Kasumi-1 (cell line): ENCODE measurements around the gene REEP1.
"Not testable (repeated sequence)": the region's sequence is repeated elsewhere in the genome, so short reads cannot be mapped to it uniquely, and the experiment has no call there.

ENCODE experiments used
- DNase-seq, 2 experiments: peaks; one replicate each; lab custom pipeline; 2025; lab: John Stamatoyannopoulos, UW

The REEP1 gene

DNA sequence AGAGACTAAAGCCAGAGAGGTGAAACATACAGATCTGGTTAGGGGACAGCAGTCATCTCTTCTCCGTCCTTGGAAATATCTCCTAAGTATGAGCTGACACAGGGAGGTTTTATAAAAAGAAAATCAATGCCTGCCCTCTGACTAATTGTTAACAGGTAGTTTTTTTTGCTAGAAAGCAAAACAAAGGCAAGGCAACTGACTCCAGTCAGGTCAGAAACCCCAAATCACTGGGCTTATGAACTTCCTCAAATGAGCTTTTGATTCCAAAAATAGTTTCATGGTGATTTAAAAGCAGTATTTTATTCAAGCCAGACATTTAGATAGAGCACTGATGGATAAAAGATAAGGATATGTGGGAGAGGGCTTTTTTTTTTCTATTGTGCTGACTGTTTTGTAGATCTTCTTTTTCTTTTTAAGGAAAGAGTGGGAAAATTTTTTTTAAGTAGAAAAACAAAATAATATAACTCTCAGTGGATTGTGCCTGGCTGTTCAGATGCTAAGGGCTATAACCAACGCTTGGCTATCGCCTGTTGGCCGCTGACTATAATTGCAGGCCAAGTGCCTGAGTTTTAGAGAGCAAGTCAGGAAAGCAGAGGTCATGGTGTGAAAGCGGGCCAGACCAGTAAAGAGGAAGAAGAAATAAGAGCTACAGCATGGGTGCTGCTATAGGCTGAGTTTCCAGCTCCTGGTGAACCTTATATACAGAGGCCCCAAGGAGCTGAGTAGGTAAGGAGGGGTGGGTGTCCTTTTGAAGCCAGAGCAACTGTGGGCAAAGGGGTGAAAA is 93.3 kb downstream of the REEP1 start:
- DNase-seq: peak; percentile 27 to 54

DNA sequence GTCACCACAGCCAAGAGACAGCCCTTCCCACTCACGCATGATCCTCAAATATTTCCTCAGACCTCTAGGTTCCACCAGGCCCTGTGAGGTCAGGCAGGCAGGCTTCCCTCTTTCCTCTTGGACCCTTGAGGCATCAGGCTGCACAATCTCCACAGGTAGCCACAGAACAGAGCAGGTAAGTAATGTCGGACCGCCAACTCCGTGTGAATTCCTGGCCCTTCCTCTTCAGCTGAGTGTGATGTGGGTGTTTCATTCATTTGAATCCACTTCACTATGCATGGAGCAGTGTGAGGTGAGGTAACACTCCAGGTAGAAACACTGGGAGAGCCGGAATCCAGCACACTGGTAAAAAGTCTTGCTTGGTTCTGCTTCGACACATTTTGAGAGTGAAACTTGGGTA is 94.2 kb downstream of the REEP1 start:
- no peak for DNase-seq

DNA sequence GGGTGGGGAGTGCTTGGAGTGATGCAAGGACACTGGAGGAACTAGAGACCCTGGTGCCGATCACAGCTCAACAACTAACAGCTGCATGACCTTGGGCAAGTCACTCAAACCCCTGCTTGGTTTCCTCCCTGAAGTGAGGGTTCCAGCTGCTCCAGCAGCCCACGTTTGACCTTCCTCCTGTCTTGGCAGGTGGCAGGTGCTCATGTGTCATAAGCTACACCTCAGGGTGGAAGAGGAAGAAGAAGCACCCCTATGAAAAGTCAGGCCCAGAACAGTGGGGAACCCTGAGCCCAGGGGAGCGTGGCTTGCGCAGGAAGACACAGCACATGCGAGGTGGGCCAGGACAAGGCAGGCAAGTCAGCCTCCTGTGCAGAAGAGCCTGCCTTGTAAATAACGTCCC is 95.8 kb downstream of the REEP1 start:
- DNase-seq: no peak

DNA sequence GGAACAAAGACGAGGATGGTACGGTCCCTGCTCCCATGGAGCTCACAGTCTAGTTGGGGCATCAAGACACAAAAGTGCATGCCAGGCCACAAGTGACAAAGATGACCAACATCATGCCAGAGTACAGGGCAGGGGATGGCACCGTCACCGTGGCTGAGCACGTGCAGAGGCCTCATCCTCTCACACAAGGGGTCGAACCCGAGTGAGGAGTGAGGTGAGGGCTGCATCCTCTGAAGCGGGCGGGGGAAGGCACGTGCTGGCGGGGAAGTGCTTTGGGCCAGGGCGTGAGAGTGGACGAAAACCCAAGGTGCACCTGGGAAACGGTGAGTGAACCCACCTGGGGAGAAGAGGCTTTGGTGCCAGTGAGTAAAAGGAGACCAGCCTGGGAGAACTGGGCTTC is 97.2 kb downstream of the REEP1 start:
- DNase-seq: no peak

DNA sequence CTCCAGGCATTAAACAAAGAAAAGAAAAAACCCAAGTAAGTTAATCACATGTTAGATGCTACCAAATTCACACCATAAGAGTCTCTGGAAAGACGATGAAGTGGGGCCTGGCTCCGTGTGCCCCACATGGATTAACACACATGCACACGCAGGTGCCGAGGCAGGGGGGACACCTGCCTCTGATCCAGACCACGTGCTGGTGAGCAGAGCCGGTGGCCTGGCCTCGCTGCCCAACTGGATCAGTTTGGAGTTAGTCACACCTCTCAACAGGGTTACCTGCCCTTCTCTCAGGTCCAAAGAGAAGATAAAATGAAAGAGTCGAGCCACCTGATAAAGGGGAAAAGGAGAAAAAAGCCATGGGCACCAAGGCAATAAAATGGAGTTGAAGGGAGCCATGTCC is 97.7 kb downstream of the REEP1 start:
- DNase-seq: no peak

DNA sequence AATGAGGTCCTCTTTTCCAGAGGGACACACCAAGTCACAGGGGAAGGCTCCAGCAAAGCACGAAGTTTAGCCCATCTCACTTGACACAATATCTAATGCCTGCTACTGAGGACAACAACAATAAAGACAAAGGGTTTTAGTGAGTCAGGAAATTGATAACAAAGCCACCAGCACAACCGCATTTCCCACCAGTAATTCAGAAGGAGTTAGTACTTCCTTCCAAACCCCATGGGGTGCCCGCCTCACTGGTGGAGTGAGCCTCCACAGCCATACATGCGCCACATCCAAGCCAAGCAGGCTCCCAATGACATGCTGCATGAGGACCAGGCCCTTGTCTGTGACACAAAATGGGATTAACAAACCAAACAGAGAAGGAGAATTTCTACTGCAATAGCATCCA is 98.1 kb downstream of the REEP1 start:
- no peak for DNase-seq

DNA sequence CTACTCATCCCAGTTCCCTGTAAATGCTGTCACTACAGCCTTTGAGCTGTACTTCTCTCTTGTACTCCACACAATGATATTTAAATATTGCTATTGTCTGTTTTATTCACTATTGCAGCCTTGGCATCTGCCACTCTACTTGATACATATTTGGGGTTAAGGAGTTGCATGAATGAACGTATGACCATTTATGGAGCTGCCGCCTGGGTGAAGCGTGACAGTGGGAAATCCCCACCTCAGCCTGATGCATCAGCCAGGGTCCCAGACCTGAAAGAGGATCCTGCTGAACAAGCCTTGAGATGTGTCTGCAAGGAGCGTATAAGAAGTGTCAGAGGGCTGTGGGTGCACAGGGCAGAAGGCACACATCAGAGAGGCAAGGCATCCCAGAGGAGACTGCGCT is 99.1 kb downstream of the REEP1 start:
- no peak for DNase-seq

DNA sequence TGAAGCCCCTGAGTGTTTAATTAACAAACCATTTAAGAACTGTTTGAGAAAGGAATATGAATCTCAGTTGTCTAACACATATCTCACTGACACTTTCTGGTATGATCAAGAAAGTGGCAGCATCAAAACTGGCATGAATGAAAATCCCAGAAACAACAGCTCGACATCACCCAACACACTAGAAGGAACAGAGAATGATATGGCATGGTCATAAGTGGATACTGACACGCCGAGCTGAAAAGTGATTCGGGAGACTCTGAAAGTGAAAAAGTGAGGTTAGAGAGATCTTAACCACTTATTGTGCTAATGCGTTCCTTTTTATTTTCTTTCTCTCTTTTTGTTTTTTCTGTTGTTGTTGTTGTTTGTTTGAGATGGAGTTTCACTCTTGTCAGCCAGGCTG is 100.3 kb downstream of the REEP1 start:
- no peak for DNase-seq

DNA sequence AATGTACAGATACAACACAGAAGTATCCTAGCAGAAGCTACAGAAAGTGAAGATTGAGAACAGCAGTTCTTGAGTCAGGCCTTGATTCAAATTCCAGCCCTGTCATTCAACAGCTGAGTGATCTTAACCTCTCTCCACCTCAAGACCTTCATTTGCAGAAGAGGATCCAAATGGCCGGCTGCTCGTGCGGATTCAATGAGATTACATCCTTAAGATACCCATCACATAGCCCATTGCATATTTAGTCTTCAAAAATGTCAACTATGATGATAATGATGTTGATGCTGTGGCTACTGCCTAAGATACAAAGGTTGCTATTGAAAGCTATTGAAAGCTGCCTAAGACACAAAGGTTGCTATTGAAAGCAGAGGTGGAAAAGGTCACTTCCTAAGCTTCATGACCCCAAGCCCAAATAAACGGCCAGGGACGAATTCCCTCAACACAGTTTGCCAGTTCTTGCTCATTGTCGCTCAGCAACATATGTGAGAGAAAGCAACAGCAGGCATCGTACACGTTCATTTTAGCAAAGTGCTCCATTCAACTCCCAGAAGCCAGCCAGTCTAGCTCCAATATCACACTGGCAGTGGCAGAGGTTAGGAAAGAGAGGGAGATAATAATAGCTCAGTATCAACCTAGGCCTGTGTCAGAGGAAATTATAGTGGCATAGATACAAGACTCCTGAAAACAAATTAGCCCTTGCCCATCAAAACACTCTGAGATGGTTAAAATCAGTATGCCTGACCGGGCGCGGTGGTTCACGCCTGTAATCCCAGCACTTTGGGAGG is 102.0 kb downstream of the REEP1 start:
- no peak for DNase-seq

DNA sequence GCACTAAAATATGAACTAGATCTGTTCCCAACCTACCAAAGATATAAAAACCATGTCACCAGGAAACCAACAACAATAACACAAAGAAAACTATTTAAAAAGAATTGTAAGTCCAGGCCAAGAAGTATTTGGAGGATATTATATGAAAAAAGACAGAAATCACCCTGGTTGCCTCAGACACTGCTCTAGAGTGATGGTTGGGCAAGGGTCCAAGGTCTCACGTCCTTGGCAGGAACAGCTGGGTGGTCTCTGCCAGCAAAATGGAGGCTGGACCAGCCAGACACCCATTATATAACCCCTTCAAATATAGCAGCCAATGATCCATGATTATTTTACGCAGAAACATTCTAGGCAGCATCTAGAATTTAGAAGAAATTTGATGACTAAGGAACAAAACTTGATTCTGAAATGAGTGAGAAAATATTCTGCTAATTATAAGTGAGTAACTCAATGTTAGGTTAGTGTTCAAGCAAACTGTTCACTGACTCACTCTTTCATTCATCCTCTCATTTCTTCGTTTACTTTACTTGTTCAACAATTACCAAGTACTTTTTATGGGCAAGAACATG is 102.8 kb downstream of the REEP1 start:
- no peak for DNase-seq

DNA sequence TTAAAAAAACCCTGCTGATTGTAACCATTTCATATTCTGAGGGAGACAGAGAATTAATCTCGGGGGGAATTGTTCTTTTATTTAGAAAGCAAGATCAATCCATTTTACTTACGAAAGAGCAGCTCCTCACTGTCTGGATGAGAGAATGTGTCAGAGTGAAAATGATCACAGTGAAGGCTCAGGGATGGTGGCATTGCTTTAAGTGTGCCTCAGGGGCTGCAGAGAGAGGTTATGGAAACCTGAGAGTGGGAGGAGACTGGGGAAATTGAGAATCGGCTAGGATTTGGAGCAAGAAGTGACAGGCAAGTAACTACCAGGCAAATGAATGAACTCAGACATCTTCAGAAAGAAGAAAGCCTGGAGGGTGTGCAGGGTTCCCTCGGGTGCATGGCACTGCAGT is 104.0 kb downstream of the REEP1 start:
- no peak for DNase-seq

DNA sequence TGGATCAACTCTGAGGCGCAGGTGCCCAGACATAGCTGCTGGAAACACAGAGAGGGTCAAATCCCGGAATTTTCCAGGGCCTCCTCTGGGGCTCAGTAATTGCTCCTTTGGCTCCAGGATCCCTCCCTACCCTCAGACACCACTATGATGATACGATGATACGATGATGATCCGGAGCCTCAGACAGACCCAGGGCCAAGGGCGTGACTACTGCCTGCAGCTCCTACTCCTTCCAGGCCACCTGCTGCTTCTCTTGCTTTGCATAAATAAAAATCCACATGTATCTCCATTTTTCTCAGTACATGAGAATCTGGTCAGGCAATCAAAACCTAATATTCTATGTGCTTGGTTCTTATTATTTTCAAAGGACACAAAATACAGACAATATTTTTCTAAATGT is 104.5 kb downstream of the REEP1 start:
- no peak for DNase-seq

DNA sequence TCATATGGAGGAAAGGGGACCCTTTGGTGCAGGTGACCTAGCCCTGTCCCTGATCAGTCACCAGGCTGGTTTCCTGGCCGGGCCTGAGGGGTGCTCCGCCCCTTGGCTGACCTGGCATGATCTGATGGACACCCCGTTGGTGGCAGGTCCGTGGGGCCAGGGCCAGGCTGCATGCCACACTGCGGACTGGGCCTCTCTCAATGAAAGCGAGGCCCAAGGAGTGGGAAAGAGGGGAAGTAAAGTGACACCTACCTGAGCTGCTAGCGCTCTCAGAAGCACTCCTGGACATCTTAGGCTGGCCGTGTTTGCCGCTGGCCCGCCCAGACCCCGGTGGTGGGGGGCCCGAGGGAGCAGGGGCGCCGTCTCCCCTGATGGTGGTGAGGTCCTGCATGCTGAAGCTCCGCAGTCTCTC is 105.0 kb downstream of the REEP1 start:
- no peak for DNase-seq

DNA sequence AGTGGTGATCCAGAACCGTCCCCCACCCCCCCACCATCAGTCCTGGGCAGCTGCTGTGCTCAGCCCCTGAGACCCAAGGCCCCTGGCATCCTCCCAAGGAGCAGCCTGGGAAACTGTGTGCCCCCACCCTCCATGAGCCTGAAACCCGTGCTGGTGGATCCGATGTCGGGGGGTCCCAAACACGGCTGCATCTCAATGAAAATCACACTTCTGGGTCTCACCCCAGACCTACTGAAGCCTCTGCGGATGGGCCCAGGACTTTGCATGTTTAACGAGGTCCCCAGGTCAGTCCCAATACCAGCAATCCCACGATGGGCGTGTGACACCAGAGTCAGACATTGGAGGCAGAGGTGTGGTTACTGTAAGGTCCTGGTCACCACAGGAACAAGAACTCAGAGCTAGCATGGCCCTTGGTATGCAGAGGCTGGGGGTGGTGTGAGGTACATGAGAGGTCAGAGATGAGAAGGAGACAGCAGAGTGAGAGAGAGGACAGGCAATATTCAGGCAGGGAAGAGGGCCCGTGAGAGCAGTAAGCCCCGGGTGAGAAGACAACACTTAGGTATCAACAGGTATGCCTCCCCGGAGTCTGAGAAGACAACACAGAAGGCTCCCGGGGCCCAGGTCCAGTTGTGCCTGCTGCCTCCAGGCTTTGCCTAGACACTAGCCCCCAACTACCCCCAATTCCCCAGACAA is 105.6 kb downstream of the REEP1 start:
- no peak for DNase-seq

DNA sequence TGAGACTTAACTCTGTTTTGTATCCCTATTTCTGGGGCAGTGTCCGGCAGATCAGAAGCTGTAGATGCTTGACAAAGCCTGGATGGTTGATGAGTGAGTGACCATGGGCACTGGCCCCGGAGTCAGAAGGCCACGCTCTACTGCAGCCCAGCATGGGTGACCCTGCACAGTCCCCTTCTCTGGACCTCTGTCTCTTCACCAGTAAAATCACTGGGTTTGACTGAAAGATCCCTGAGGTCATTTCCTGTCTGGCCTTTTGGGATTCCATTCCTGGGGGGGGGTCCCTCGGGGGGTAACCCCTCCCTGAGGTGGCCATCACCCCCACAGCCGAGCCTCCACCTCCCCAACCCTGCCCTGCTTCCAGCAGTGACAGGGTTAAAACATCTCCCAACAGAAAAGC is 106.5 kb downstream of the REEP1 start:
- no peak for DNase-seq

DNA sequence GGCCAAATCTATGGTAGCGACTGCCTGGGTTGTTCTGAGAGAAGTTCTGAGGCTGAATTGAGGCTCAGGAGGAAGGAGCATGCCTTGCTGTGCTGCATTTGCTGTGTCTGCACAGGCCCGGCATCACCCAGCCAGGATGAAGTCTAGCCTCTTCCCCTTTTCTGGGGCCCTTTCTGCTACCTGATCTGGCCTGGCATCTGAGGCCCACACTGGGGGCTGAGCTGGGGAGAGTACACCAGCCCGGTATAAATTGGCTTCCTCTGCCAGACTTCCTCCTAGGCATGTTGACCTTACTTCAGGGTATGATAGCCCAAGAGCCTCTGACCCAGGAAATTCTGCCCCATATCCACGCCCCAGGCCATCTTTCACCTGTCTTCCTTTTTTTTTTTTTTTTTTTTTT is 108.2 kb downstream of the REEP1 start:
- peak; percentile 80 to 88 for DNase-seq

DNA sequence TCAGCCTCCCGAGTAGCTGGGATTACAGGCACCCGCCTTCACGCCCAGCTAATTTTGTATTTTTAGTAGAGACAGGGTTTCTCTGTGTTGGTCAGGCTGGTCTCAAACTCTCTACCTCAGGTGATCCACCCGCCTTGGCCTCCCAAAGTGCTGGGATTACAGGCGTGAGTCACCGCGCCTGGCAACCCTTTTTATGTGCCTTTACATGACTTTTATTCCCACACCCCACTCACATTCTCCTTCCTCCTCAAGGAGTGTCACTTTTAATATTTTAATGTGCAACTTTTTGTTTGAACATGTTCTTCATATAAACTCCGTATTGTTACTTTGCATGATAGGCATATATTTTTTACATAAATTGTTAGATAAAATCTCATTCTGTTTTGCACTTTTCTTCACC is 108.9 kb downstream of the REEP1 start:
- not testable (repeated sequence) for DNase-seq

DNA sequence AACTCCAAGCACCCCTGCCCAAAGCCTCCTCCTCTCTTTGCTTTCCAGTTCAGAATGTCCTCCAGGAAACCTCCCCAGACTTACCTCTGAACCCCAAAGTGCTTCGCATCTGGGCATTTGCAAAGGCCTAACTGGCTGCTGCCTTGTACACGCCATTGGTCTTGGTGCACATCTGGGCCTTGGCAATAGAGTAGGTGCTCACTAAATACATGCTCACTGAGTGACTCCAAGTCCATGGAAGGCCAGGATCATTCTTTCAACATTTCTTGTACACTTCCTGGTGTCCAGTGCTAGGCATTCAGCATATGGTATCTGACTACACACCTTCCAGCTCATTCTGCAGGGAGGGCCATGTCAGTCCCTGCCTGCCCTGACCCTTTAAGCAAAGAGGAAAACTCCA is 109.7 kb downstream of the REEP1 start:
- DNase-seq: no peak

DNA sequence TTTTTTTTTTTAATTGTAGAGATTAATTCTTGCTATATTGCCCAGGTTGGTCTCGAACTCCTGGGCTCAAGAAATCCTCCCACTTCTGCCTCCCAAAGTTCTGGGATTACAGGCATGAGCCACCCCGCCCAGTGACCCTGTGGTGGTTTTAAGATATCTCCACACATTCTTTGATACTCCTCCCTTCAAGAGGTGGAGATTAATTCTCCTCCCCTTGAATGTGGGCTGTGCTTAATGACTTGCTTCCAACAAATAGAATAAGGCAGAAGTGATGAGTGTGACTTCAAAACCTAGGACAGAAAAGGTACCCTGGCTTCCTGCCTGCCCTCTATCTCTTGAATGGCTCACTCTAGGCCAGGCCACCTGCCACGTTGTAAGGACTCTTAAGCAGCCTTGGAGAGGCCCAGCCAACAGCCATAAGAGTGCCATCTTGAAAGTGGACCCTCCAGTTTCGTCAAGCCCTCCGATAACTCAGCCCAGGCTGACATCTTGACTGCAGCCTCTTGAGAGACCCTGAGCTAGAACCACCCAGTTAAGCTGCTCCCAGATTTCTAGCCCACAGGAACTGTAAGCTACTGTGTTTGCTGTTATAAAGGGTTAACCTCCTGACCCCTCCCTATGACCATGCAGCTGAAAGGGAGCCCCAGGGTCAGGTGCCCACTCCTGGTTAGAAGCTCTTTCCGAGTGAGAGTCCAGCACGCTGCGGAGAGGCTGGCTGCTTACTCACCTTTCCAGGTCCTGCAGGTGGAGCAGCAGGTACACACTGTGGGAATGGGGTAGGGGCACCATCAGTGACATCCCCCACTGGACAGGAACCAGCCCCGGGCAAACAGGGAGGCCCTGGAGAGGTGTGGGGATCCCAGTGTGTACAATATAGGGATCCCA is 110.5 kb downstream of the REEP1 start:
- no peak for DNase-seq

DNA sequence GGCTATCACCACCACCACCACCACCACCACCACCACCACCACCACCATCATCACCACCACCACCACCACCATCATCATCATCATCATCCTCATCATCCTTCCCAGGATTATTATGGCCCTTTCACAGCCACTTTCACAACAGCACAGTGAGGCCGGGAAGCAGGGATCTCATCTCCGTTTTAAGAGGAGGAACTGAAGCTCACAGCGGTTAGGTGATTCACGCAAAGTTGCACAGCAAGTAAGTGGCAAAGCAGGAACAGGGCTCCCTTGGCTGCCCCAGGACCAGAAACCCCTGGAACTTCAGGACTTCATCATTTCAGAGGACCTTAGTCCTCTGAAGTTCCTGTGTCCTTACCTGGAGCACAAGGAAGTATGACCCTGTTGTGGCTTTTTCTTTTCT is 111.4 kb downstream of the REEP1 start:
- DNase-seq: peak; percentile 53 to 61

DNA sequence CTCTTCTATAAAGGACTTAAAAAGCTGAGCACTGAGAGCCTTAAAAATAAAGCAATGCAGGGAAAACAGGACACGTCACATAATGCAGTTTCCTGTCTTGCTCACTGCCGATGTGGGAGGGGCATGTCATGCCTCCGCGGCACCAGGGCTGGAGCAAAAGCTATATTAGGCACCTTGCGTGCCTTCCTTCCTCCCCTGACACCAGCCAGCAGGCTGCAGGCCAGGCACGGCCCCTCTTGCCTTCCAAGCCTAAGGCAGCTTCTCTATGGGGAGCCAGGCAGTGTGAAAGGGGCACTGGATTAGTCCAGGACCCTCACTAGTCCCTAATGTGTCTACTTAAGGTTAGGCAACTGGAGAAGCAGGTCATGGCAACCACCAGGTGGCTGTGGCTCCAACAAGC is 111.8 kb downstream of the REEP1 start:
- DNase-seq: peak; percentile 87
